ENCODE data around the gene DCTN1.

DNA sequence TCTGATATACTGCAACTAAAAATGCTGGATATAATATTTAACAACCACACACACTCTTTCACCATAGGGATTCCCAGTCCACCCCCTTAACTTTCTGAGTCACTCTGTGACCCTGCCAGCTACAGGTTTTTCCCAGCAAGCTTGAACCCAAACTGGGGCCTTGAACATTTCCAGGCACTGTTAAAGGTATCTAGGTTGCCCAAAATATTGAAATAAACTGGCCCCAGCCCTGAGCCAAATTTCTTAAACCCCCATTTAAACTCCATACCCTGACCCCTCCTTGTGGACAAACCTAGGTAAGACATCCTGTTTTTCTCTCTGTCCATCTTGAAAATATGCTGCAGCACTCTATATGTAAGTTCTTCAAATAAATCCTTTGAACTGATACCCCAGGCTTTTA, 19.7 kb upstream of the DCTN1 start:
- TF ChIP-seq CTCF (IDR thresholded peaks at IDR 0.05; ENCODE audit: extremely low read depth in 1 of 2, insufficient read depth in 1 of 2, low read depth in 1 of 2, low read length in 2 of 2) (peak; percentile 42 to 53), EZH2 (IDR thresholded peaks at IDR 0.05; ENCODE audit: borderline replicate concordance, low read depth, low read length, severe bottlenecking) (no peak), POLR2A (IDR thresholded peaks at IDR 0.05; ENCODE audit: low read depth, low read length) (no peak), MYC (IDR thresholded peaks at IDR 0.05; ENCODE audit: low read depth, low read length) (no peak), POLR2AphosphoS5 (IDR thresholded peaks at IDR 0.05; ENCODE audit: insufficient read depth, low read depth, low read length) (no peak), JUN (IDR thresholded peaks at IDR 0.05; ENCODE audit: borderline replicate concordance, insufficient read depth, insufficient read length, low read depth) (no peak)
- TF ChIP-seq, protein P1, sequence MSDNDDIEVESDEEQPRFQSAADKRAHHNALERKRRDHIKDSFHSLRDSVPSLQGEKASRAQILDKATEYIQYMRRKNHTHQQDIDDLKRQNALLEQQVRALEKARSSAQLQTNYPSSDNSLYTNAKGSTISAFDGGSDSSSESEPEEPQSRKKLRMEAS (IDR thresholded peaks at IDR 0.05; ENCODE audit: insufficient read depth, insufficient read length), result no peak
